Thoracic aorta (tissue), 2 donors: ENCODE results near the gene CREB3. TPM values are rescaled to one million over a fixed set of nuclear protein-coding genes. Genes with fewer than 3 reads are reported as not detected.

ENCODE experiments used
- ATAC-seq: fragments of 150-250 bp; one replicate; pipeline ENCODE4 v1.8.0; 2017; ENCODE audit warnings: low read depth; ENCODE audit not compliant: insufficient number of reproducible peaks, low FRiP score
- DNase-seq: peaks from one replicate; pipeline ENCODE4 v3.0.0-alpha.2; 2020; ENCODE audit warnings: low spot score
- H3K27ac ChIP-seq, 2 donors: fragments of 200-600 bp; sonication (generic); 1 replicate in 1 of 2; 2 replicates in 1 of 2; pipeline ENCODE4 v1.5.1; 2016; ENCODE audit warnings: mild to moderate bottlenecking in 2 of 2, moderate library complexity in 2 of 2
- H3K27me3 ChIP-seq: fragments of 200-600 bp; sonication (generic); replicated peaks from 2 replicates; pipeline ENCODE4 v1.6.0; 2016; ENCODE audit warnings: mild to moderate bottlenecking; ENCODE audit not compliant: insufficient read depth
- H3K36me3 ChIP-seq: fragments of 200-600 bp; sonication (generic); one replicate; pipeline ENCODE4 v1.5.1; 2016
- H3K4me1 ChIP-seq, 2 donors: fragments of 200-600 bp; sonication (generic); 1 replicate in 1 of 2; 2 replicates in 1 of 2; pipeline versions ENCODE4 v1.5.1 to v1.6.0; 2016; ENCODE audit warnings: low read depth in 2 of 2, mild to moderate bottlenecking in 1 of 2; ENCODE audit not compliant: control insufficient read depth in 1 of 2
- H3K4me3 ChIP-seq: fragments of 200-600 bp; sonication (generic); 2 replicates; pipeline ENCODE4 v1.5.1; 2016; ENCODE audit warnings: mild to moderate bottlenecking
- H3K9me3 ChIP-seq: fragments of 200-600 bp; sonication (generic); 2 replicates; pipeline ENCODE4 v1.5.1; 2016
- CTCF ChIP-seq: fragments of 200-600 bp; sonication (generic); IDR thresholded peaks from one replicate; pipeline ENCODE4 v1.5.1; 2019; ENCODE audit warnings: antibody characterized with exemption
- total RNA-seq, 2 donors: library from RNA; depleted of rRNA; stranded (reverse); fragments of >200 nt; gene quantifications; one replicate each; pipeline versions ENCODE4 v1.1.0 to v1.2.3, GENCODE V29; 2016

Gene CREB3
- total RNA-seq, 2 donors from 2014 or later, result 46.0 to 62.4 TPM

- Histone ChIP-seq H3K9me3 (no peaks in the 10 kb centered on the region), H3K27ac (peak overlapping the region; percentile 99), H3K36me3 (peaks cover 15% of the 10 kb centered on the region), H3K4me1 (peaks cover 31 to 67% of the 10 kb centered on the region in 2 donors), H3K4me3 (peak overlapping the region; percentile 86), H3K27me3 (no peaks in the 10 kb centered on the region)
- no peak for TF ChIP-seq CTCF
- ATAC-seq (no peak), DNase-seq (no peak)
Measured at GRCh38 chr9:35729101-35729500, 3.4 kb upstream of the CREB3 start.

GRCh38 chr9:35729700-35730485 is 2.6 kb upstream of the CREB3 start:
- Histone ChIP-seq H3K4me3 (peak overlapping the region; percentile 86), H3K4me1 (peaks cover 31 to 72% of the 10 kb centered on the region in 2 donors), H3K36me3 (peaks cover 11% of the 10 kb centered on the region), H3K9me3 (no peaks in the 10 kb centered on the region), H3K27me3 (no peaks in the 10 kb centered on the region), H3K27ac (peak overlapping the region; percentile 99)
- peak; percentile 62 for TF ChIP-seq CTCF
- ATAC-seq (no peak), DNase-seq (no peak)

- Histone ChIP-seq H3K27ac (peak overlapping the region; percentile 99), H3K27me3 (no peaks in the 10 kb centered on the region), H3K9me3 (no peaks in the 10 kb centered on the region), H3K4me1 (peaks cover 31 to 68% of the 10 kb centered on the region in 2 donors), H3K36me3 (peaks cover 11% of the 10 kb centered on the region), H3K4me3 (peak overlapping the region; percentile 86)
- no peak for TF ChIP-seq CTCF
- DNase-seq (no peak), ATAC-seq (no peak)
Measured at GRCh38 chr9:35730486-35730854, 2.0 kb upstream of the CREB3 start.

- no peak for TF ChIP-seq CTCF
Measured at GRCh38 chr9:35731415-35732184, 866 bp upstream of the CREB3 start.

More at GRCh38 chr9:35731415-35732184, 866 bp upstream of the CREB3 start:
- Histone ChIP-seq H3K27me3 (no peaks in the 10 kb centered on the region), H3K9me3 (no peaks in the 10 kb centered on the region), H3K27ac (peak overlapping the region; percentile 99), H3K4me1 (peaks cover 25 to 57% of the 10 kb centered on the region in 2 donors), H3K4me3 (peak overlapping the region; percentile 86), H3K36me3 (peaks cover 16% of the 10 kb centered on the region)
- DNase-seq (no peak), ATAC-seq (no peak)
